HG03196 (cell line): Measurements from ENCODE around the gene ESR2.
A peak's percentile ranks its signal among the peaks of the same experiment; 100 is the strongest.
"Not testable (repeated sequence)": the region's sequence is repeated elsewhere in the genome, so short reads cannot be mapped to it uniquely, and the experiment has no call there.

Experiments used
- ATAC-seq: cut with Tn5 transposase; IDR thresholded peaks from one replicate; pipeline ENCODE4 v1.9.1; 2021; ENCODE audit not compliant: unreplicated experiment

The ESR2 gene

DNA sequence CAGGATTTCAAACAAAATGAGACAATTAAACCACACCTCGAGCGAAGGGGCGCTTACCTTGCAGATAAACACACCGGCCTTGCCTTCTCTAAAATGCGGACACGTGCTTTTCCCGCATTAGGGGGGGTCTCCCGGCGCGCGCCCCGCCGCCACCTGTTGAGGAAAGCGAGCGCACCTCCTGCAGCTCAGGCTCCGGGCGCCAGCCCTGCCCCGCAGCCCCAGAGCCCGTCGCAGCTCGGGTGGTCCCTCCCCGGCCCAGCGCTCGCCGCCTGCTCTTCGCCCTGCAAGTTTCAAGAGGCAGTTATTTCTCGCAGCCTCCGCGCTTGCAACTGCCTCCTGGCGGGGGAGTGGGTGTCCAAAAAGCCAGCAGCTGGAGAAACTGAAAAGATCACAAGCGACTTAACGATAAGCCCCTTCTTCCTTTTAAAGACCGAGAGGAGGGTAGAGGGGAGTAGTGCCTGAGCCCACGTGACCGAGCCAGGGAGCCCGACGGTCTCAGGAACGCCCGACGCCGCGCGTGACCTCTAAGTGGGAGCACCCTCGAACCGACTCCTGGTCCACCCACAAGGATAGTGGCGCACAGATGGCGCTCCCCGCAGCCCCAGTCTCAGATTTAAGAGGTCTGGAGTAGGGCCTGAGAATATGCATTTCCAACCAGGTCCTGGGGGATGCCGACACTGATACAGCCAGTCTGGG, at the start of gene ESR2:
Gene ESR2 (minus strand): TSS at position 396 of the 696 bp plus-strand sequence. CDS start 11,386 bp downstream, outside the sequence.
- ATAC-seq = peak; percentile 24

DNA sequence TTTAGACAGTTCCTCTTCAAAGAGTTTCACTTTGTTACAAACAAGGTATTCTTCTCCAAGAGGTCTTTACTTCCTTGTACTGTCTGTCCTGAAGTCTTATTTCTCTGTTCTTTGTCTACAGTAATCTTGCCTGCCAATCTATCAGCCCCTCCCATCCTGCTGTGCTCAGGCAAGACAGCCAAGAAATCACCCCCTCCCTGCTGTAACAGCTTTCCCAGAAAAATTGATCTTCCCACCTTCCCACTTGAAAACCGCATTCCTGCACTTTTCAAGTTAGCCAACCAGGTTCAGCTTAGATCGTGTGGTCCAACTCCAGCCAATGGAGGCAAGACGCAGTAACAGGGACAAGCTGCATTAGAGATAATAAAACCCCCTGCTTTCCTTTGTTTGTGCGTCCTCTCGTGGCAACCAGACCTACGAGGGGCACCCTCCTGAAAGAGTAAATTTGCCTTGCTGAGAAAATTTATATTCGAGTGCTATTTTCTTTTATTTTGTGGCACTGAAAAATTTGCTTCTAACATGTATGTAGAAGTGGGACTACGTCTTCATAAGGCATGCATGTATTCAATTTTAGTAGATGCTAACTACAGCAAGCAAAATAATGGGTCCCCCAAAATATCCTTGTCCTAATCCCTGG, 46.5 kb upstream of the ESR2 start:
- ATAC-seq = no peak

DNA sequence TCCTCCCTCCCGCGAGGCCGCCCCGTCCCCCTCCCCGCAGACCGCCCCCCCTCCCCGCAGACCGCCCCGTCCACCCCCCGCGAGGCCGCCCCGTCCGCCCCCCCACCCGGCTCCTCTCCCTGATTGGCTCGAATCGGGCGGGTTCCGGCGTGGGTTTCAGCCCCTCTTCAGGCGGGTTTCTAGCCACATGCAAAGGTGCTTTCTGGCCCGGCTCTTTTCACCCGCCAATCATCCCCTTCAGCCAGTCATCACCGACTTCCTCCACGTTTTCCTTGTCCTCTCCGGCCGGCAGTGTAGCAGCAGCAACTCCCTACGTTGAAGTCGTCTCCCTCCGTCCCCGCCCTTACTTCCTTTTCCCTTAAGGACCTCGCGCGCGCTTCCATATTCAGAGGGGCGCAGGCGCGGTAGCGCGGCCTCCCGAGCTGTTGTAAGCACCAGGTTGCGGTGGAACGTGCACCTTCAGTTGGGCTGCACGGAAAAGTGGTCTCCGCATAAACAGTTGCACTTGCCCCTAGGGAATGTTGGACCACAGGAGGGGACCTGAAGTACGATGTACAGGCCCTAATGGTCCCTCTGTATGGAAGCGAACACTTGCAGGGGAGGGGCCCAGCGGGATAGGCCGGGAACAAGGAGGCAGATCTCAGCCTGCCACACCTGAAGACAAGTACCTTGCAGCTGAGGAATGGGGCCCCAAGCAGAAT, 44.6 kb upstream of the ESR2 start:
- peak; percentile 85 for ATAC-seq

DNA sequence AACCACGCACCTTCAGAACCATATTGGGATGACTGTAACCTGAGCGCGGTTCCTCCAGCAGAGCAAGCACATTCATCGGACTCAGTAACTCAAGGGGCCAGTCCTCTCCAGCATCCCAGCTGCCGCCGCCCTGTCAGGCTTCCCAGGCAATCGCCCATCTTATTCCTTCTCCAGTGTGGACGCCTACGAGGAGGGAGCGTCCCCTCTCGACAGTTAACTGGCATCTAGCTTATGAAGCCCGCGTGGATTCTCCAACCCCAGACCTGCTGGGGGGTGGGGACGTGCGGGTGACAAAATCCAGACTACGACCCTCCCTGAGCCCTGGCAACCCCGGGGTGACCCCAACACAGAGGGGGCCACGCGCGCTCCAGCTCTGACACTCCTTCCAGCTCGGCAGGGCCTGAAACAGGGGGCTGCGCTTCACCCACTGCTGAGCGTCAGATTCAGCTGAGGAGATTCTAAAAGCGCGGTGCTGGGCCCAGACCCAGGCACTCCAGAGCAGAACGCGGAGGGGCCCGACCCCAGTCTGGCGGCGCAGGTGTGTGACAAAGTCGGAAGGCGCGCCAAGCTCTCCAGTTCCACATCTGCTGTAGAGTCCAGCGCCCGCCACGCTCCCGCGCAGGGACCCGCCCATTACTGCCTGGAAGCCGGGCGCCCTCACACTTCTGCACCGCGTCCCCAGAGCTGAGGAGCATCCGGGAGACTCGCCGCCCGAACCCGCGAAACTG, 43.9 kb upstream of the ESR2 start:
- peak; percentile 47 for ATAC-seq

DNA sequence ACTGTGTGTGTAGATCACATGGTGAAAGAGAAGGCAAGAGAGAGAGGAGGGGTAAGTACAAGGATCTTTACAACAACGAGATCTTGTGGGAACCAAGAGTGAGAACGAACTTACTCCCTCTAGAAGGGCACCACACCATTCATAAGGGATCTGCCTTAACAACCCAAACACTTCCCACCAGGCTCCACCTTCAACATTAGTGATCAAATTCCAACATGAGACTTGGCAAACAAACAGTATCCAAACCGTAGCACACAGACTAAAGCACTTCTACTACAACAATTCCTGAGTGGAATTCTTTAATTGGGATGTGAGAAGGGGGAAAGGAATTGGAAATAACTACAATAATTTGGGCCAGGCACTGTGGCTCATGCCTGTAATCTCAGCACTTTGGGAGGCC, 35.0 kb upstream of the ESR2 start:
- ATAC-seq = no peak

DNA sequence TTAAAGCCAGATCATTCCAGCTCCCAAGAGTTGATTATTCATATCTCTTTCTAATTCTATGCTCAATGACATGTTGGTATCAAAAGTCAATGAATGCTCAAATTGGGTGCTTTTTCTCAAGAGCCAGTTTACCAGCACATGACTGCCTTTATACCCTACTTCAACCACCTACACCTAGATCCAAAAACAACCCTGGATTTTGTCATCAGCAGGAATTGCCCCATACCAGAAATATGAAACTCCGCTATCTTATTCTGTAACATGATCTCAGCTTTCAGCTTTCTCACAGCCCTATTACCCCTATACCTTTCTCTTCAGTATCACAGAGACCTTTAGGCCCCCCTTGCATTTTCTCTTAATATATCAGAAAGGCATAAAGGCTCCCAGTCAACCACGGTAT, 32.3 kb upstream of the ESR2 start:
- ATAC-seq = no peak

DNA sequence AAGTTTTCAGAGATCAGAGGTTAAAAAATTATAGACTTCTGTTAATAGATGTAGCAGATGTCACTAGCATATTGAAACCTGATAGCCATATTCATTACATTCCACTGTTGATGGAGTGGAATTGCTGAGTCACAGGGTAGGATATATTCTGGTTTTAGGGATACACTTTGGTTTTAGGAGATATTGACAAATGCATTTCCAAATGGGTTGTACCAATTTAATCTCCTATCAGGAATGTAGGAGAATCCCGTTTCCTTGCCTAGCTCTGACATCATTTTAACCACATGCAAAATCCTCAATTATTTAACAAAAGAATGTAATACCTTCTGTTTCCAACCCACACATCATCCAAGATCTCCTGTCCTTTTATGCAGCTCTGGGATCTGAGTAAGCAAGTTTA, 30.7 kb upstream of the ESR2 start:
- ATAC-seq = no peak

DNA sequence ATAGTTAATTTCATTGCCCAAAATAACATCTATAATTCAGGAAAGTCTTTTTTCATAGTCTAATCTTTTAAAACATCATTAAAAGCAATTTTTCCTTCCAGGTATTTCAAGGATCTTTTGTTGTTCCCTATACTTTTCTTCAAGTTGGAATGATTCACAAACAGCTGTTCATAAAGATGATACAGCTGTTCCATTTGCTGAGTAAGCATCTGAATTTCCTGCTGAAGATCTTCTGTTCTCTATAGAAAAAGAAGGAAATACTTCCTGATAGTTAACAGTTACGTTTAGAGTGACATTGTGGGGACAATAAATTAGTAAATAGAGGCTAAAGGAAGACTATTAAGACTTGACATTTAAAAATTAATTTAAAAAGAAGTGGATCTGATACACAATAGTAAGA, 30.3 kb upstream of the ESR2 start:
- no peak for ATAC-seq

DNA sequence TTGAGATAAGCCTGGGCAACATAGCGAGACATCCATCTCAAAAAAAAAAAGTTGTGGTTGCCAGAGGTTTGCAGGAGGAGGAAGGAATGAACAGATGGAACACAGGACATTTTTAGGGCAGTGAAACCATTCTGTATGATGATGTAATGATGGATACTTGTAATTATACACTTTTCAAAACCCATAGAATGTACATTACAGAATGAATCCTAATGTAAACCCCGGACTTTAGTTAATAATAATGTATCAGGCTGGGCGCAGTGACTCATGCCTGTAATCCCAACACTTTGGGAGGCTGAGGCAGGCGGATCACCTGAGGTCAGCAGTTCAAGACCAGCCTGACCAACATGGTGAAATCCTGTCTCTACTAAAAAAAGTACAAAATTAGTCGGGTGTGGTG, 26.2 kb upstream of the ESR2 start:
- not testable (repeated sequence) for ATAC-seq

DNA sequence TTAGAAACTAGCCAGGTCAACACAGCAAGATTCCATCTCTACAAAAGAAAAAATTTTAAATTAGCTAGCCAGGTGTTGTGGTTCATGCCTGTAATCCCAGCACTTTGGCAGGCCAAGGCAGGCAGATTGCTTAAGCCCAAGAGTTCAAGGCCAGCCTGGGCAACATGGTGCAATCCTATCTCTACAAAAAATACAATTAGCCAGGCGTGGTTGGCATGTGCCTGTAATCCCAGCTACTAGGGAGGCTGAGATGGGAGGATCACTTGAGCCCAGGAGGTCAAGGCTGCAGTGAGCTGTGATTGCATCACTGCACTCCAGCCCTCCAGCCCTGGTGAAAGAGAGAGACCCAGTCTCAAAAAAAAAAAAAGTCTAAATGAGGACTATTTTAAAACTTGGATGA, 24.5 kb upstream of the ESR2 start:
- ATAC-seq = not testable (repeated sequence)

DNA sequence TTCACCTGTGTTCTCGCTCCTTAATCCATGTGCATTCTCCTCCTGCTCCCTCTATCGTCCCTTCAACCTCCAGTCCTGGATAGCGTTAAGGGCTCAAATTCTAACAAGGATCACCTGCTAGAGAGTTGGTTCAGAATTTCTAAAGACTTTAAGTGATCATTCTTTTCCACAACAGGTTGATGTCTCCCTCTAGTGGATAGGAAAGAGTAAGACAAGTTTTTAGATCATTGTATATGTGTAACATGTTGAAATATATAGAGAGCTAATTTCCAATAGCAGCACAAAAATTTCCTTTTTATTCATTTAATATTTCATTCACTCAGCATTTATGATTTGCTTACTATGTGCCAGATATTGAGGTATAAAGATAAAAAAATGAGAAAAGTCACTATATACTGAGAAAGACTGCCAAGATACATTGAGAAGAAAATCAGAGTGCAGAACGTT, 9.3 kb upstream of the ESR2 start:
- peak; percentile 56 for ATAC-seq

DNA sequence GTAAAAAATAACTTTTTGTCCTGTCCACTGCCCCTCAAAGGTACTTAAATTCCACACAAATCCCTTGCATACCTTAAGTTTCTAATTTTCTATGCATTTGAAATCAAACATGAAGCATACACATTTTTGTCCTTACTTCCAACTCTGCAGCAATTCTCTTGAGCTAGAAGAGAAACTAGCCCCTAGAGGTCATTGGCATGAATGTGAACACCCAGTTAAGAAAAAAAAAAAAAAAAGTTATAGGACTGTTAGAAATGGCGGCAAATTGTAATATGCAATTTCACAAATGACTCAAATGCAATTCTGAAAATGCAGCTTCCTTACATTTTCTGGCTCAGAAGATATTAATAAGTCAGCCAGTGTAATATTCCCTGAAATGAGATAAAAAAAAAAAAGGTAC, 4.6 kb upstream of the ESR2 start:
- ATAC-seq = no peak

DNA sequence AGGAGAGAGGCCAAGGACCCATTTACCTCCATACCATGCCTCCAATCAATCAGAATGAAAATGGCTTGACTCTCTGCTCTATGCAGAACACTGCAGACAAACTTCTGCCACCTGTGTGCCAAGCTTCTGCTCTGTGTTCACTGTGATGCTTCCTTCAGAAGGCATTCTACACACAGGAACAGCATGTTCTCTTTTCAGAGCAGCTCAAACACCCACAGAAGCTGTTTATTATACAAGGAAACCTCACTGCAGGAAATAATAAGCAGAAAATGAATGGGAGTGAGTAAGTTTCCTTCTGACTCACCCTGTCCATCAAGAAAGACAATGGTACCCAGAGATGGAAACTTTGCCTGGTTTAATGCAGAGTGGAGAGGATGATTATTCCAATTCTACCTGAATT, 2.4 kb upstream of the ESR2 start:
- ATAC-seq = no peak

DNA sequence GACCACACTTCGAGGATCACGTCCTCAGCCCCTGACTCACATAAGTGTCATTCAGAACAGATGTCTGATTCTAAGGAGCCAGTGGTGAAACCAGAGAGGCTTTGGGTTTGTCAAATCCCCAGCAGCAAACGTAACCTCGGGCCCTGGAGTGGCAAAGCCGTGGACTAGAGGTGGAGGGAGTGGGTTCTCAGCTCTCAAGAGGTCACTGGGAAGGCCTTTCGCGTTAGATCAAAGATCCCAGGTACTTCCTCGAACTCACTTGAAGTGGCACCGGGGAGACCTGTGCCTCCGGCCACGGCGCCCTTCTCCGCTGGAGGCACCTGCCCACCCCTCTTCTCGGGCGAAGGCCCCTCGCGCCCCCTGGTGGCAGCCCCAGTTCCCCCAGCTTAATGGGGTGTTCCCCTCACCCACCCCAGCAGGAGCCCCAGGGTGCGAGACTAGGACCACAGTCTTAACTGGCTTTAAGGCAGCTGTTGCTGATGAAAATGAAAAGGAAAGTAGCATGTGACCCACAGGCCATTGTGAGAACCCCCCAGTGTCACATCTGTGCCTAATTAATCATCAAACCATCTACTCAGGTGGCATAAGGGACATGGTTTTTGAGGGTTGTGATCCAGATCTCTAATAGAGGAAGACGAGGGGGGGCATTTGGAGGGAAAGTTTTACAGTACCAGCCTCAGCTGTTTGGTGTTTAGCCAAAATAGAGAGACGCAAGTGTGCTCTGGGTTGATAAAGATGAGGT, 672 bp upstream of the ESR2 start:
- peak; percentile 75 for ATAC-seq

DNA sequence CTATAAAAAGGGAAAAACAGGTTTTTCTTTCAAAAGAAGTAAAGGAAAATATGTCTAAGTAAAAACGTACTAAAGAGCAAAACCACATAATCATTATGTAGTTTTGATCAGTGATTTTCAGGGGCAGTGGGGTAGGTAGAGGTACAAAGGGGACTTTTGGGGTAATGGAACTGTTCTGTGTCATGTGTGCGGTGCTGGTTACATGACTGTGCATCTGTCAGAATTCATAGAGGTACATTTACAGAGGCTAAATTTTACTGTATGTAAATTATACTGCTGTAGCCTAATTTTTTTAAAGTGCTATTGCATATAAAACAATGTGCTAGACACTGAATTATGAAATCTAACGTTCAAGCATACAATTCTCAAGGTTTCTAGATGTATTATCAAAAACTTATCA, 2.0 kb downstream of the ESR2 start:
- no peak for ATAC-seq

DNA sequence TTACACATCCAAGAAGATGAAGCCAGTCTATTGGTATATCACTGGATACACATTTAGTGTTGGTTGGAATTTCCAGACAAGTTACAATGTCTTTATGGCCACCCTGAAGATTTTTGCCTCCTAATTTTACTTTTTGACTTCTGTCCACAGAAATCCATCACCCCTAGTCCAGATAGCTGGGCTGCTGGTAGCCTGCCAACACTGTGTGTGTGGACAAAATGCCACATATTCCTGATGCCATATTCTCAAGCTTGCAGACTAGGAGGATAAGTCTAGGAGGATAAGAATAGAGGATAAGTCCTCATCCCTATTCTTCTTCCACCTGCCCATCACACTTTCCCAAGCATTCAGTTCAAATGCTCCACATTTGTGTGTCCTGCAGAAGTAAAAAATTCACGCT, 4.6 kb downstream of the ESR2 start:
- ATAC-seq = no peak

DNA sequence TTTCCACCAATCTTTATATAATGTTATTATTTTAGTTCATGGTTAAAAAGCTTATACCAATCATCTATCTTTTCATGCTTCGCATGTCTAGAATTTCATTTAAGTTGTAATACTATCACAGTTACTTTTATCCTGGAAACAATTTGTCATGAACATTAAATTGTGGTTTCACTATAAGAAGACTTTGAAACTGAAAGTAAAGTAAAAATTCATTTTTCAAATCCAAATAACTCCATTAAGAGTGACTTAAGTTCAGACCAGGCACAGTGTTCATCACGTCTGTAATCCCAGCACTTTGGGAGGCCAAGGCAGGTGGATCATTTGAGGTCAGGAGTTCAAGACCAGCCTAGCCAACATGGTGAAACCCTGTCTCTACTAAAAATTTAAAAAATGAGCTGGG, 12.4 kb downstream of the ESR2 start:
- no peak for ATAC-seq

DNA sequence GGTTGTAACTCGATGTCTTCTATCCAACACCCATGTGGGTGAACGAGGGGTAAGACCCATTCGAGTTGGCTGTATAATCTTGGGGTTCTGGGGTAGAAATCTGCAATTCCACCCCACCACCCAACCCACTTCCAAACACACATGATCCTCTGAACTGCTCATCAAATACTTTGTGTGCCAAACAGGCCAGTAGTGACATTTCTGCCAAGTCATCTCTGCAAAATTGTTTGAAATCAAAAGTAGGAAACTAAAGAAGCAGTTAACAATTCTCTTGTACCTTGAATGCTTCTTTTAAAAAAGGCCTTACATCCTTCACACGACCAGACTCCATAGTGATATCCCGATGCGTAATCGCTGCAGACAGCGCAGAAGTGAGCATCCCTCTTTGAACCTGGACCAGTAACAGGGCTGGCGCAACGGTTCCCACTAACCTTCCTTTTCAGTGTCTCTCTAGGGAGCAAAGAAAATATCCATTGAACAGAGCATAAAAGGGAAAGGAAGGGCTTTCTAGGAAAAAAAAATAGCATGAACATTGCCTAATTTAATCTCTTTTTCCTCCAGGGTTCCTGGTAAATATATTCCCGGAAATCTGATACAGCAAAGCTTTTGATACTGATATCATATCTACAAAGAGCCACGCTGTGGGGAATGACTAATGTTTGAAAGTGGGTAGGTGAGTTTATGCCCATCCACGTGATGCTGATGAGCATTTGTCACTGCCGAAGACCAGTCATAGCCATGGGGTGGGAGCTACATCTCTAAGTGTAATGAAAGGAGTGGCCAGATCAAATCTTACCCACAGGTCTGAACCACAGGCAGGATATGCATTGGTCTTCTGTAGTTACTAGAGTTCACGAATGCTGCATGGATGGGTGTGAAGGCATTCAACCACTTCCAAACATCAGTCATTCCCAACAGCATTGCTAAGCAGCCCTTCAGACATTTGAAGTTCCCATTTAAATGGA, 14.2 kb downstream of the ESR2 start:
- no peak for ATAC-seq

DNA sequence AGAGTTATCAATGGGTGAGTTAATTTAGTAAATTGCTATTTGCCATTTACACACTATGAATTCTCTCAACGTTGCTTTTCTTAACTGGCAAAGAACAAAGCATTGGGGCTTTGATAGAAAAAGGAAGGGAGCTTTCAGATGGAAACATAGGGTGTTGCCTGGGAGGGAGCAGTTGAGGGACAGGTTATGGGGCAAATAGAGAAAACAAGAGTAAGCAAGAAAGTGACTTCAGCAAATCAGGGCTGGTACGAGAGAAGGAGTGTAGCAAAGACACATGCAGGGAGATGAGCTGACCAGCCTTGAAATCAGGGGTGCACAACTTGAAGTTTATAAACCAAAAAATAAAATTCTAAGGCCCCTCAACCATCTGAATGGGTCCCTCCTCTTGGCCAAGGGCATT, 15.7 kb downstream of the ESR2 start:
- no peak for ATAC-seq

DNA sequence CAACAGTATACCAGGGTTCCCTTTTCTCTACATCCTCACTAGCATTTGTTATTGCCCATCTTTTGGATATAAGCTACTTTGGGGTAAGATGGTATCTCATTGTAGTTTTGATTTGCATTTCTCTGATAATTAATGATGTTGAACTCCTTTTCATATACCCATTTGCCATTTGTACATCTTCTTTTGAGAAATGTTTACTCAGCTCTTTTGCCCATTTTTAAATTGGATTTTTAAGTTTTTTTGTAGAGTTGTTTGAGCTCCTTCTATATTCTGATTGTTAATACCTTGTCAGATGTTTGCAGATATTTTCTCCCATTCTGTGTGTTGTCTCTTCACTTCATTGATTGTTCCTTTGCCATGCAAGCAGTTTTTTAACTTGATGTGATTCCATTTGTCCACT, 22.2 kb downstream of the ESR2 start:
- no peak for ATAC-seq
